C4-2B (cell line): ENCODE data around the gene PRCD.

Source experiments
- H3K27ac ChIP-seq: fragments of 450-650 bp; 2 replicates; pipeline ENCODE4 v1.5.1; 2017
- ZFX ChIP-seq: fragments of 450-650 bp; IDR thresholded peaks from 2 replicates; pipeline ENCODE4 v1.6.1; 2017
- TF ChIP-seq, protein P1 (sequence below): fragments of 450-650 bp; conservative IDR thresholded peaks from 2 replicates; pipeline ENCODE4 v1.5.1; 2017; ENCODE audit warnings: mild to moderate bottlenecking

Gene PRCD

DNA sequence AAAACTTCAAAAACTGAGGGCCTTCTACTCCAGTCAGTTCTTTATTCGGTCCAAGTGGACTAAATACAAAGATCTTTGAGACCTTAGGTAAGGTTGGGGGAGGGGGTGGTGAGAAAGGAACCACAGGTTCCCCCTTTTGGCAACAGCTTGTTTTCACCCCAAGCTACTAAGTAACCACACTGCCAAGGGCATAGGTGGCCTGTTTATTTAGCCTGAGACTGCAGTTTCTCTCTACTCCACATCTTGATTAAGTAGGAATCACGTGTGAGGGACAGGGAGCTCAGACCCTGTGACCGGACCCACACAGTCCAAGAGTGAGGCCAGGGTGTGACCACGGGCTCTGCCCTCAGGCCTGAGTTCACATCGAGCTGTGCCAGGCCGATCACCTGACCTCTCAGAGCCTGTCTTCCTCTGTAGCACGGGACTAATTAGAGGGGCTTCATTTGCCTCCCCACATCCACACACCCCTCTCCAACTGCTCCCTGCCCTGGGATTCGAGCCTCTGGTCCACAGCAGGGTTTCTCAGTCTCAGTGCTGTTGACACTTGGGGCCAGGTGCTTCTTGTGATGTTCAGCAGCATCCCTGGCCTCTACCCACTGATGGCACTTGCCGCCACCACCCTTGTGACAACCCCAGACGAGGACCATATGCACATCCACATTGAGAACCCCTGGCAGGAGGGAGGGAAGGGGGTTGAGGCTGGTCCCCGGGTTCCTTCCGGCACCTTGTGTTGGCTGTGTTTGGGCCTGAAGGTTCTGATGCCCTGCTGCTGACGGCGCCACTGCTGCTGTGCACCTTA, 28.0 kb downstream of the PRCD start:
- TF ChIP-seq ZFX, result no peak
- TF ChIP-seq, protein P1, sequence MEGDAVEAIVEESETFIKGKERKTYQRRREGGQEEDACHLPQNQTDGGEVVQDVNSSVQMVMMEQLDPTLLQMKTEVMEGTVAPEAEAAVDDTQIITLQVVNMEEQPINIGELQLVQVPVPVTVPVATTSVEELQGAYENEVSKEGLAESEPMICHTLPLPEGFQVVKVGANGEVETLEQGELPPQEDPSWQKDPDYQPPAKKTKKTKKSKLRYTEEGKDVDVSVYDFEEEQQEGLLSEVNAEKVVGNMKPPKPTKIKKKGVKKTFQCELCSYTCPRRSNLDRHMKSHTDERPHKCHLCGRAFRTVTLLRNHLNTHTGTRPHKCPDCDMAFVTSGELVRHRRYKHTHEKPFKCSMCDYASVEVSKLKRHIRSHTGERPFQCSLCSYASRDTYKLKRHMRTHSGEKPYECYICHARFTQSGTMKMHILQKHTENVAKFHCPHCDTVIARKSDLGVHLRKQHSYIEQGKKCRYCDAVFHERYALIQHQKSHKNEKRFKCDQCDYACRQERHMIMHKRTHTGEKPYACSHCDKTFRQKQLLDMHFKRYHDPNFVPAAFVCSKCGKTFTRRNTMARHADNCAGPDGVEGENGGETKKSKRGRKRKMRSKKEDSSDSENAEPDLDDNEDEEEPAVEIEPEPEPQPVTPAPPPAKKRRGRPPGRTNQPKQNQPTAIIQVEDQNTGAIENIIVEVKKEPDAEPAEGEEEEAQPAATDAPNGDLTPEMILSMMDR, result no peak
- no peak overlapping the region for H3K27ac ChIP-seq

DNA sequence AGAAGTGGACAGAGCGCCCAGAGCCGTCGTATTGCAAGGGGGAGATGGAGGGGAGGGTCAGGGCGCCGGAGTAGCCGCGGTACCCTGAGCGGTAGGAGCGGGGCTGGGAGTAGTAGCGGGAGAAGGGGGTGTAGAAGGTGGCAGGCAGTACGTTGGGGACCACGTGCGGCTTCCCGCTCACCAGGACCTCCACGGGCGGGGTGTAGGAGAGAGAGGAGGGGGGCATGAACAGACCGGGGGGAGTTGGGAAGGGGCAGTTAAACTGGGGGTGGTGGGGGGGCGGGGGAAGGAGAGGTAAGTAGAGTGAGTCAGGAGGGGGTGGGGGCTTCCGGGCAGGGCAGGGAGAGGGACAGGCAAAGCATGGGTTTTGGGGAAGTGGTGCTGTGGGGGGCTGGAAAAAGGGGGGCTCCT, 29.0 kb downstream of the PRCD start:
- H3K27ac ChIP-seq, result no peak overlapping the region
- no peak for TF ChIP-seq ZFX
- TF ChIP-seq, protein P1, result no peak

DNA sequence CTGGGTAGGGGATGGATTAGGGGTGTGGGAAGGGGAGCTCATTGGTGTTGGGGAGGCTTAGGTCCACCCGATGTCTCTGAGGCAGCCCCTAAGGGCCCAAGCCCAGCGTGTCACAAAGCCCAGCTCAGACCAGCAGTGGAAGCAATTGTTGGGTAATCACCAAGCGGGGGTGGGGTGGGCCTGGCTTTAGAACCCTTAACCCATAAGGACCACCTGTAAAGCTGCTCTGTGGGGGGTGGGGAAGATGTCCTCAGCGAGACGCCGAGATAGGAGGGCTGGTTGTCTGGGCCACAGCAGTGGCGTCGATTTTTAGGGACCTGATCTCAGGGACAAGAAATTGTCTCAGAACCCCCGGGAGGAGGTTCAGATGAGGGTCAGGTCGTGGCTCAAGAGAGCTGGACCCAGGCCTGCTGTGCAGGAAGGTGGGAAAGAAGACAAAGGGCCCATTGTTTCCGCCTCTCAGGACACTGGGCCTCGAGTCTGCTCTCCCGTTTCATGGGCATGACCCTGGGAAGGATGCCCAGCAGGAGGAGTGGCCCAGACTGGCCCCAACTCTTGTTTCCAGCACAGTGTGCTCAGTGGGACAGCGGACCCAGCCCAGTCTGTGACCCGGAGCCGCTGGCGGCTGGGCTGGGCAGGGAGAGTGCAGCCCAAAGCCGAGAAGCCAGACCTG, 29.9 kb downstream of the PRCD start:
- TF ChIP-seq, protein P1, result no peak
- no peak for TF ChIP-seq ZFX
- no peak overlapping the region for H3K27ac ChIP-seq

DNA sequence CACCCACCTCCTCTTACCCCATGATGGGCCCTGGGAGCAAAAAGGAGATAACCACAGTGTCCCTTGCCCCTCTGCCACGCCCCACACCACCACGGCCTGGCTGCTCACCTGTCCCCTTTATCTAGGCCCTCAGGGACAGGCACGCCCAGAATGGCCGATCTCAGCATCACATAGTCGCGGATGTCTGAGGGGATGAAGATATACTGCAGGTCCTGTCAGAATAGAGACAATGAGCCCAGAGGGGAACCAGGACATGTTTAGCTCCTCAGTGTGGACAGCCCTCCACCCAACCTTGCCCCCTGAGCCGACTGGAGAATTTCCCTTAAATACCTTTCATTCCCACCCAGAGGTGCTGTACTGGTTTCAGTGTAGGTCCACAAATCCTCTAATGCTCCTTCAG, 30.6 kb downstream of the PRCD start:
- TF ChIP-seq ZFX, result no peak
- TF ChIP-seq, protein P1, result no peak
- no peak overlapping the region for H3K27ac ChIP-seq

DNA sequence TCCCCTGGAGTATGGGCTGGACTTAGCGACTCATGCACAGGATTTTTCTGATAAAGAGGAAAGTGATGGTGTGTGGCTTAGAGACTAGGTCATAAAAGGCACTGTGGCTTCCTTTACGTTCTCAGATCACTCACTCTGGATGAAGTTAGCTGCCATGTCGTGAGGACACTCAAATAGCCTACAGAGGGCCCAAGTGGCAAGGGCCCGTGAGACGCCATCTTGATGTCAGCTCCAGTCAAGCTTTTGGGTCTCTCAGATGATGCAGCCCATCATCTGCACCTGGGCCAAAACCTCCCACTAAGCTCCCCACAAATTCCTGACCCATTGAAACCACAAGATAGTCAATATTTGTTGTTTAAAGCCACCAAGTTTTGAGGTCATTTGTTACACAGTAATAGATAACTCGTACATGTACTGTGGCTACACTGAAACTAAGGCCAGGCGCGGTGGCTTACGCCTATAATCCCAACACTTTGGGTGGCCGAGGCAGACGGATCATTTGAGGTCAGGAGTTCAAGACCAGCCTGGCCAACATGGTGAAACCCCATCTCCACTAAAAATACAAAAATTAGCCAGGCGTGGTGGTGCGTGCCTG, 31.1 kb downstream of the PRCD start:
- TF ChIP-seq, protein P1, result no peak
- no peak for TF ChIP-seq ZFX
- H3K27ac ChIP-seq, result no peak overlapping the region

DNA sequence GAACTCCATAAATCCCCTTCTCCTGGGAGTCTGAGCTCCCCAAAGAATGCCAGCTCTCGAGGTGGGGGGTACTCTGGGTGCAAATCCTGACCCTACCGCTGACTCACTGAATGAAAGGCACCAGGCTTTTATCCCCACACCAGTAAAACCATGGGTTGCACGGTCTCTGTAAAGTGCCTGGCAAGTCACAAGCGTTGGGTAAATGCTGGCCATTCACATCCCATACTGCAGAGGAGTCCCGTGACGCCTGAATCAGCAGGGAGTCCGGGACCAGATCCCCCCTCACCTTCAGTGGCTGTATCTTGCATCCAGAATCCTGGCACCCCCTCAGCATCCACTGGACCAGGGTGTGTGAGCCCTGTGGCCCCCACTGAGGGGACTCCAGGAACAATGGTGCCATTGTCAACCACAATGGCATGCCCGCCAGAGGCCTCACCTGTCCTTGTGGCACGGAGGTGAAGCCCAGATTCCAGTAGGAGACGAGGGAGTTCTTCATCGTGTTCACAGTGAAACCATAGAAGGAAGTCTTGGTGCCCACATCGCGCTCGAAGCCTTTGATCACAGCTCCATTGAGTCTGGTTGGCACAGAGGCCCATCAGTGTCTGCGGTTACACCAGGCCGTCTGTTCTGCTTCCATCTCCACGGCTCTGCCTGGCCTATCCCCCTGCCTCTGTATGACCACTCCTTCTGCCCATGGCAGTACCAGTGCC, 32.5 kb downstream of the PRCD start:
- no peak overlapping the region for H3K27ac ChIP-seq
- no peak for TF ChIP-seq ZFX
- TF ChIP-seq, protein P1, result no peak
